Measurements from ENCODE around the gene PATJ. TPM values are rescaled to one million over a fixed set of nuclear protein-coding genes. Genes with fewer than 3 reads are reported as not detected.

Gene PATJ
- total RNA-seq, 1 experiment from 2014 or later = 47.3 TPM

- no peak for TF ChIP-seq CTCF (conservative IDR thresholded peaks at IDR 0.05)
- no peak for DNase-seq
- no peaks in the 10 kb centered on the region for H3K4me1 Mint-ChIP-seq
- no peak overlapping the region for H3K27ac Mint-ChIP-seq
- Histone ChIP-seq H3K9ac (ENCODE audit: extremely low read depth, insufficient read length, low read length) (no peak overlapping the region), H3K23me2 (ENCODE audit: insufficient read length, low read depth, low read length, poor library complexity, severe bottlenecking) (no peaks in the 10 kb centered on the region), H3K27ac (ENCODE audit: insufficient read length, low read depth, low read length) (no peak overlapping the region), H4K91ac (ENCODE audit: insufficient read length, low read depth, low read length) (no peak overlapping the region), H4K20me1 (ENCODE audit: control insufficient read depth, insufficient read depth, insufficient read length) (no peaks in the 10 kb centered on the region), H3T11ph (ENCODE audit: low read length) (no peak overlapping the region), H2AK5ac (ENCODE audit: insufficient read length, low read length) (no peak overlapping the region), H3K79me1 (ENCODE audit: insufficient read depth, low read depth, low read length, poor library complexity, severe bottlenecking) (no peaks in the 10 kb centered on the region), H4K5ac (ENCODE audit: insufficient read length, low read depth, low read length) (no peak overlapping the region), H2AFZ (ENCODE audit: low read length) (no peak overlapping the region), H3K4me2 (ENCODE audit: insufficient read depth, insufficient read length, low read length) (no peak overlapping the region), H2BK5ac (ENCODE audit: insufficient read length, low read length) (no peak overlapping the region), H3K14ac (ENCODE audit: insufficient read depth, low read length) (no peak overlapping the region), H3K4ac (ENCODE audit: low read depth, low read length) (no peak overlapping the region), H2BK15ac (ENCODE audit: low read depth, low read length) (no peak overlapping the region), H2BK20ac (ENCODE audit: low read depth, low read length, poor library complexity, severe bottlenecking) (no peak overlapping the region), H3K9me3 (ENCODE audit: control insufficient read depth, low read depth, low read length) (no peaks in the 10 kb centered on the region), H3K56ac (ENCODE audit: insufficient read length, low read depth, low read length) (no peak overlapping the region), H2BK12ac (ENCODE audit: insufficient read length, low read depth, low read length) (no peak overlapping the region), H3K23ac (ENCODE audit: insufficient read length, low read depth, low read length) (no peak overlapping the region), H4K8ac (replicated peaks; ENCODE audit: insufficient read length, low read depth, low read length) (no peak overlapping the region), H2BK120ac (ENCODE audit: low read depth, low read length, poor library complexity, severe bottlenecking) (no peak overlapping the region), H3K4me1 (ENCODE audit: insufficient read depth, low read length) (no peaks in the 10 kb centered on the region), H3K79me2 (ENCODE audit: insufficient read depth, low read length) (no peaks in the 10 kb centered on the region), H3K27me3 (ENCODE audit: insufficient read depth, low read length) (no peaks in the 10 kb centered on the region), H3K18ac (ENCODE audit: insufficient read length, low read depth, low read length) (no peak overlapping the region)
- H3K9me3 Mint-ChIP-seq = no peaks in the 10 kb centered on the region
- H3K4me3 Mint-ChIP-seq = no peak overlapping the region
- H3K27me3 Mint-ChIP-seq (ENCODE audit: low read depth) = no peaks in the 10 kb centered on the region
- peaks cover 0 to 9% (median 7%) of the 10 kb centered on the region in 3 experiments; a peak in 3 of 7 replicates for H3K36me3 Mint-ChIP-seq (ENCODE audit: insufficient read depth in 1 of 3, low read depth in 3 of 3)
These were observed 371.2 kb downstream of the PATJ start for GRCh38 chr1:62113507-62113906.

Data from H9 (cell line).